ENCODE measurements around the gene LSS. TPM values are rescaled to one million over a fixed set of nuclear protein-coding genes. Genes with fewer than 3 reads are reported as not detected.

The LSS gene
- total and polyA plus RNA-seq, 5 experiments from 2014 or later: 12.3 to 47.6 (median 14.6) TPM

DNA sequence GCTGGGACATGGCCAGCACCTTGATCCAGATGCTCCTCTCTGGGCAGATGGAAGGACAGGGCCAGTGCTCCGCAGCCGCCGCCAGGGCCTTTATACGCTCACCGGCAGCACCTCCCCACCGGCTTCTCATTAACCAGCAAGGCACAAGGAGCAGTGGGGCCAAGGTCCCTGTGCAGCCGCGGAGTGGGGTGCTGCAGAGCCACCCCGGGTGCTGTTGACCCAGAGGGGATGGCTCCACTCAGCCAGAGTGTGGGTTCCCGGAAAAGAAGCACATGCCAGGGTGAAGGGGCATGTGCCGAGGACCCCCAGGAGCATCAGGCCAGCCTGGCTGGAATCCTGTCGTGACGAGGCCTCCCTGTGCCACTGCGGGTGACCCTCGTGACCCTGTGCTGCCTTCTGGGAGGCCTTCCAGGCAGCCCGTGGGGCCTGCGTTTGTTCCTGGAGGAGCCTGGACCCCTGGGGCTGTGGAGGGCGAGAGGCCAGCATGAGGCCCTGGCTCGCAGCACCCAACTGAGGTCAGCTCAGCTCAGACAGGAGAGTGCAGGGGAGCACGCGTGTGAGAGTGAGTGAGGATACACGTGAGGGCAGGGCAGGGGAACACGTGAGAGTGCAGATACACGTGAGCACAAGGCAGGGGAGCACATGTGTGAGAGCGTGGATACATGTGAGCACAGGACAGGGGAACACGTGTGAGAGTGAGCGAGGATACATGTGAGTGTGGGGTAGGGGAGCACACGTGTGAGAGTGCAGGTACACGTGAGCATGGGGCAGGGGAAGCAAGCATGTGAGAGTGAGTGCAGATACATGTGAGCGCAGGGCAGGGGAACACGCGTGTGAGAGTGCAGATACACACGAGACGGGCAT lies 72.8 kb downstream of the LSS start, which contains the start of gene FTCD:
TSS of gene FTCD (minus strand) at position 66 of the 864 bp plus-strand sequence. CDS start at position 10, 56 bp downstream.
- peaks cover 0 to 2% (median 2%) of the 10 kb centered on the region in 4 donors for H3K4me1 Mint-ChIP-seq
- DNase-seq: peak in 1 of 10 donors; percentile 14
- no peak for ATAC-seq
- no peaks in the 10 kb centered on the region for H3K27me3 Mint-ChIP-seq
- no peak within 1 kb of the TSS for H3K4me3 Mint-ChIP-seq
- no peaks in the 10 kb centered on the region for H3K9me3 Mint-ChIP-seq
- H3K27ac Mint-ChIP-seq: peak within 1 kb of the TSS in 3 of 10 donors; percentile 60 to 83 (median 70)
- POLR2A ChIA-PET: no interaction called here
- peaks cover 0 to 2% (median 0%) of the 10 kb centered on the region in 3 donors for H3K36me3 Mint-ChIP-seq

DNA sequence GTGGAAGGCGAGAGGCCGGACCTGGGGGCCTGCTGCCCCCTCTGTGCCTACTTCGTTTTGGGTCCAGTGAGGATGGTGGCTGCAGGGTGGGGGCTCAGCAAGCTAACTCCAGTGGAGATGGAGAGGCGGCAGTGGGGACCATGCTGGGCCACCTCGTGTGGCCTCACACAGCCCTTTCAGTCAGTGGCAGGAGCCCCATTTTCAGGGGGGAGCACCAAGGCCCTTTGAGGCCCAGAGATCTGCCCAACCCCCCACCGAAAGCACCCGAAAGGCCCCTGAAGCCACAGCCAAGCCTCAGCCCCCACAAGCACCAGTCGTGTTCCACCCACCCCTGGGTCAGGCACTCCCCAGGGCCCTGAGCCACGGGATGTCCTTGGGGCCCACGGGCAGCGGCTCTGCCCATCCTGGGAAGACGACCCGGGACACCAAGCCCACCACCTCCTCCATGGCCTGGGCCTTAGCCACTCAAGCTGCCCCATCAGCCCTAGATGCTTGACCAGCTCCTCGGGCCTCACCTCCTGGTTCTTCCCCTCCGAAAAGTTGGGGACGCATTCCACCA lies 73.5 kb downstream of the LSS start:
- H3K4me3 Mint-ChIP-seq: no peak overlapping the region
- H3K27me3 Mint-ChIP-seq: no peaks in the 10 kb centered on the region
- DNase-seq: peak in 1 of 10 donors; percentile 15
- peaks cover 0 to 2% (median 0%) of the 10 kb centered on the region in 3 donors for H3K36me3 Mint-ChIP-seq
- no peaks in the 10 kb centered on the region for H3K9me3 Mint-ChIP-seq
- peaks cover 0 to 2% (median 2%) of the 10 kb centered on the region in 4 donors for H3K4me1 Mint-ChIP-seq
- POLR2A ChIA-PET: no interaction called here
- H3K27ac Mint-ChIP-seq: no peak overlapping the region
- no peak for ATAC-seq

DNA sequence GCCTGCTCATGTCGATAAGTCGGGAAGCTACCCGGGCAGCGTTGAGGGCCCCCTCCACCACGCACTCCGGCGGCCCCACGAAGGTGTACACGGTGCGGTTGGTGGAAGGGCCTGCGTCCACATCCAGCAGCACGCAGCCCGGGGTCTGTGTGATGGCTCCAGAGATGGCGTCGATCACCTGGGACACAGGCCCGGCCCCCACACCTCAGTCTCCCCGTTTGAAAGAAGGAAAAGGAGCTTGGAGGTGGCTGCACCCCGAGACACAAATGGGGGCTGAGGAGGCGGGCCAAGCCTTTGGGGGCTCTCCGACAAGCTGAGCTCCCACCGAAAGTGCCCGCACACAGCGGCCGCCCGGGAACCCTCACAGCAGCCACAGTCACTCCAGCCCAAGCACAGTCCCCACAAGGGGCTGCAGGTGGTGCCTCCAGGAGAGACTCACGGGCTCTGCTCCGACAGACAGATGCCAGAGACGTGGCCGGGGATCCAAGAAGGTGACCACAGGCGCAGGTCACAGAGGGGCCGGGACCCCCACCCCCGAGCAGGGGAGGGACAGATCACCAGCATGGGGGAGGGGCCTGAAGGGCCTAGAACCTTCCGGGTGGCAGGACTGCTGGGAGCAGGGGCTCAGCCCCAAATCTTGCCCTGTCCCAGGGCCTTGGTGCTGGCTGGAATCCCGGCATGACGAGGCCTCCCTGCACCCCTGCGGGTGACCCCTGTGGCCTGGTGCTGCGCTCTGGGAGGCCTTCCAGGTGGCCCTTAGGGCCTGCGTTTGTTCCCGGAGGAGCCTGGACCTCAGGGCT lies 74.2 kb downstream of the LSS start:
- Mint-ChIP-seq H3K4me3 (no peak overlapping the region), H3K4me1 (peaks cover 0 to 2% (median 2%) of the 10 kb centered on the region in 4 donors), H3K9me3 (no peaks in the 10 kb centered on the region), H3K27ac (no peak overlapping the region), H3K36me3 (peaks cover 0 to 2% (median 0%) of the 10 kb centered on the region in 3 donors), H3K27me3 (no peaks in the 10 kb centered on the region)
- POLR2A ChIA-PET: interaction anchor here (0.7 kb wide), 1 partner anchor 63 kb away, joined by 3 read pairs; no protein-coding TSS in a partner anchor
- no peak for DNase-seq
- no peak for ATAC-seq

DNA sequence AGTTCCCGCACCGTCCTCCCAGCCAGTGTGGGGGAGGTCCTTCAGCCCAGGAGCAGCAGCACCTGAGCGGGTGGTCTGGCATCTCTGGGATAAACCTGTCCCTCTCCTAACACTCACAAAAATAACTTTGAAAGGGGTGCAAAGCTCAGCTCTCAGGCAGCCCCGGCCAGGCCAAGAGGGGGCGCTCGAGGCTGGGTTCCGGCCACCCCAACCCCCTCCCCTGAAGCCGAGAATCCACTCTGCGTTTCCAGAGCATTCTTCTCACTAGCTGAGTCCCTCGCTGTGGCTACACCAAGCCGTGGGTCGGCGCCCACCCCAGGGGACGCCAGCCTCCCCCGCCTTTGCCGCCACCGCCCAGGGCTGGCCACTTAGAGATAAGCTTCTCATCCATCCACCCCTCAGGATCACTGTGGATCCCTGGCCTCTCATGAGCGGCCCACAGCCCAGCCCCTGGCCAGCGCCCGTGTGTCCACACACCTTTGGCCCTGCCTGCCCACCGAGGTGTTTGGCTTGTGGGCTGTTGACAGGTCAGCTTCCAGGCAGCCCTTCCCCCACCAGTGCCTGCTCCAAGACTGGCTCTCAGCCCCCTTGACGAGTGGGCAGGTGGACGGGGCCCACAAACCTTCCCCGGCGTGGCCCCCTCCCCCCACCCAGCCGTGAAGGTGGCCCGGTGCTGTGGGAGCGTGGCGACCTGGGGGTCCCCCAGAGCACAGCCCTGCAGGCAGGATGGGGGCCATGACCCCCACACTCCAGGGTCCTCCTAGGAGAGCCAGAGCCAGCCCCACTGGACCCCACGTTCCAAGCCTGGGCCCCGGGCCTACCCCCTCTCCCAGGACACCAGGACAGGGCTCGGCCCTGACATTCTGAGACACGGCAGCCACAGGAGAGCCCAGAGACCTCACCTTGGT lies 75.1 kb downstream of the LSS start:
- ATAC-seq (peak; percentile 65 to 71), DNase-seq (peak in 9 of 10 donors; percentile 19 to 58 (median 44))
- Mint-ChIP-seq H3K36me3 (peaks cover 0 to 2% (median 0%) of the 10 kb centered on the region in 3 donors), H3K4me3 (no peak overlapping the region), H3K27ac (no peak overlapping the region), H3K4me1 (peaks cover 0 to 2% (median 2%) of the 10 kb centered on the region in 4 donors), H3K27me3 (no peaks in the 10 kb centered on the region), H3K9me3 (no peaks in the 10 kb centered on the region)
- POLR2A ChIA-PET: interaction anchor here (0.7 kb wide), 1 partner anchor 63 kb away, joined by 3 read pairs; no protein-coding TSS in a partner anchor

DNA sequence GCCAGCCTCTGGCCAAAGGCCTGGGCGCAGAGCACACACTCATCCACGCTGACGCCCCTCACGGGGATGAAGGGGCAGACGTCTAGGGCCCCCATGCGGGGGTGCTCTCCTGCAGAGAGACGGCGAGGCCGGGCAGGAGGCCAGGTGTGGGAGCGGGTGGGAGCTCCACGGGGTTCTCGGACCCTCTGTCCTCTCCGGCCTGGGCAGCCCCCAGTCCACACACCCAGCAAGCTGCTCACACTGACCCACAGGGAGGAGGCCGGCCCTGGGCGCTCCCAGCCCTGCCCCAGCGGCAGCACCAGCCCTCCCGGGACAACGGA lies 75.7 kb downstream of the LSS start:
- Mint-ChIP-seq H3K4me1 (peaks cover 0 to 2% (median 2%) of the 10 kb centered on the region in 4 donors), H3K27ac (no peak overlapping the region), H3K36me3 (peaks cover 0 to 2% (median 0%) of the 10 kb centered on the region in 3 donors), H3K27me3 (no peaks in the 10 kb centered on the region), H3K9me3 (no peaks in the 10 kb centered on the region), H3K4me3 (no peak overlapping the region)
- ATAC-seq: no peak
- DNase-seq: peak in 1 of 10 donors; percentile 11
- POLR2A ChIA-PET: no interaction called here

DNA sequence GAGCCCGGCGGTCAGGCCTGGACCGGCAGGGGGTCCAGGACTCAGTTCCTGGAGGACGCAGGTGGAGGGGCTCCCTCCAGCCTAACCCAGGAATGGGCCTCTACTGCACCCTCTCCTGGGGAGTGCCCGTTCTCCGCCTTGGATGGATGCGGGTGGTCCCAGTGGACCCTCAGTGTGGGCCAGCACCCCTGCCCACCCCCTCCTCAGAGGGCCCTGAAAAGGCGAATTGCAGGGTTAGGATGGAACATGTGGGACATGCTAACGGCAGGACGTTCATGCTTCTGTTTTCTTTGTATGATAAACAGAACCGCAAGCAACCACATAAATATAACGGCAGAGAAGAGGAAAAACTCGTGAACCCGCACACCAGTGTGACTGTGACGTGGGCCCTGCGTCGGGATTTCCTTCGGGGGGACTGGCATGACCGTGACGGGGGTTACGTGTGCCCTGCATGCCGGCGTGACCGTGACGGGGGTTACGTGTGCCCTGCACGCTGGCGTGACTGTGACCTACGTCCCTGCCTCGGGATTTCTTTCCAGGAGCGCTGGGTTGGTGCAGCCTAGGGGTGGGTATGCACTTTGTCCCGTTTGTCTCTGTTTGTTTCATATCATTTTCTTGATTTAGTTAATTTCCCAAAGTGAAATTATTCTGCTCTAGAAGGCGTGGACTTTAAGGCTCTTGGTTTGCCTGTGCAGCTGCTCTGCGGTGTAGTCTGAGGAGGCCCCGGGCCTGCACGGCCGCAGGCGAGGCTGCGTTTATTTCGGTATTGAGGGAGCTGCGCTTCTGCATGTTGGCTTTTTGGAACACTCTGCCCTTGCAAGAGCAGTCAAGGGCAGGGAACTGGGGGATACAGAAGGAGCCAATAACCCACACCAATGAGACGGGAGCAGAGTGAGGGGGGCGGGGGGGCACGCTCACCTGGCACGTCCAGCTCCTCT lies 76.3 kb downstream of the LSS start:
- Mint-ChIP-seq H3K27ac (no peak overlapping the region), H3K27me3 (no peaks in the 10 kb centered on the region), H3K9me3 (no peaks in the 10 kb centered on the region), H3K4me1 (peaks cover 0 to 2% (median 2%) of the 10 kb centered on the region in 4 donors), H3K4me3 (peak overlapping the region in 1 of 10 donors; percentile 14), H3K36me3 (no peaks in the 10 kb centered on the region)
- no peak for ATAC-seq
- peak in 1 of 10 donors; percentile 1 for DNase-seq
- POLR2A ChIA-PET: no interaction called here

DNA sequence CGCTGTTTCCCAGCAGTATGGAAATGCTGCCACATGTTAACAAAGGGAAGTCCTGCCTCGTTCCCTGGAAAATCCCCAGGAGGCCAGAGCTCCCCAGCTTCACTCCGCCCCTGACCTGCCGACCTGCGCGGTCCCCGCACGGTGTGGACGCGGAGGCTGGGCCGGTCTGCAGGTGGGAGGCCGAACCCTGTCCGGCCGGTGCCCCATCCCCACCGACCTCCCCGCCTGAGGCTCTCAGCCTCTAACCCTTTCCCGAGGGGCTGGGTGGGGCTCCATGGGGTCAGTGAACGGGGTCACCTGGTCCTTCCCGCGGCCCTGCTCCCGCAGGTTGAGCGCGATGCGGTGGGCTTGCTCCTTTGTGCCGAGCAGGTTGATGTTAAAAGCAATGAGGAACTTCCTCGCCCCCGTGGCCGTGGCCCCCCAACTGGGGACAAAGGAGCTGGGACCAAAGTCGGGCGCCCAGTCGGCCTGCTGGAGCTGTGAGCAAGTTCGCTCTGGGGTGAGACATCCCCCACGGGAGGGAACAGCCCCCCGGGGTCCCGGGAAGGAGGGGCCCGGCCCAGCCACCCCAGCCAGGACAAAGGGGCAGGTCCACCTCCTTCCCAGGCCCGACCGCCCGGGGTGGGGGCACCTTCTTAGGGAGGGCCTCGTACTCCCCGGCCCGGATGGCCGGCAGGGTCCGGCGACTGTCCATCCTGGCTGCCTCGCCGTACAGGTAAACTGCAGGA lies 77.1 kb downstream of the LSS start:
- ATAC-seq: no peak
- no peaks in the 10 kb centered on the region for H3K27me3 Mint-ChIP-seq
- POLR2A ChIA-PET: no interaction called here
- peaks cover 0 to 2% (median 2%) of the 10 kb centered on the region in 4 donors for H3K4me1 Mint-ChIP-seq
- H3K4me3 Mint-ChIP-seq: no peak overlapping the region
- no peak for DNase-seq
- no peak overlapping the region for H3K27ac Mint-ChIP-seq
- H3K9me3 Mint-ChIP-seq: no peaks in the 10 kb centered on the region
- H3K36me3 Mint-ChIP-seq: no peaks in the 10 kb centered on the region

DNA sequence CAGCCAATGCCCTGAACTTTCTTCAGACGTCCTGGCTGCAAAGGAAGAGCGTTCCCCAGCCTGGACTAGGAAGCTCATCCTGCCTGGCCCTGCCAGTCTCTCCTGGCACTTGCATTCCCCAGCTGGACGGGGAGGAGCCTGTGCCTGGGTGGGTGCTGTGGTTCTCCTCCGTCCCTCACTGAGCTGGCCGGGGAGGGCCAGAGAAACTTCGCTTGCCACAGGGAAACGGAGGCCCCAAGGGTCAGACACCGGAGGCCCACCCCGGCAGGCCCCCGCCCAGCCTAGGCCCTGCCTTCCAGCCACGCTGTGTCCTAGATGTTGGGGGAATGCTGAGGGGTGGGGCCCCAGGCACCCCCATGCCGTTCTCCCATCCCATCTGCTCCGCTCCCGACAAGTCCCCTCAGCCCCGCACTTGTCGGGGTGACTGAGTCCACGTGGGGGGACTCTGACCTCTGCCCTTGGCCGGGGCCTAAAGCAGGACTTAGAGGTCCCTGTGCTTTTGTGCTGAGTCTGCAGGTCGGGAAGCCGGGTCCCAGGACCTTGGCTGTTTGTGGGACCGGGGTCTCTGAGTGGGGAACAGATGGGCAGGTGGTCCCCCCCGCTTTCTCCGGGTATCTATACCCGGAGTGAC lies 78.0 kb downstream of the LSS start:
- ATAC-seq (no peak), DNase-seq (peak in 1 of 10 donors; percentile 61)
- Mint-ChIP-seq H3K36me3 (no peaks in the 10 kb centered on the region), H3K9me3 (no peaks in the 10 kb centered on the region), H3K27me3 (no peaks in the 10 kb centered on the region), H3K27ac (no peak overlapping the region), H3K4me3 (no peak overlapping the region), H3K4me1 (peaks cover 0 to 2% (median 2%) of the 10 kb centered on the region in 4 donors)
- POLR2A ChIA-PET: no interaction called here

DNA sequence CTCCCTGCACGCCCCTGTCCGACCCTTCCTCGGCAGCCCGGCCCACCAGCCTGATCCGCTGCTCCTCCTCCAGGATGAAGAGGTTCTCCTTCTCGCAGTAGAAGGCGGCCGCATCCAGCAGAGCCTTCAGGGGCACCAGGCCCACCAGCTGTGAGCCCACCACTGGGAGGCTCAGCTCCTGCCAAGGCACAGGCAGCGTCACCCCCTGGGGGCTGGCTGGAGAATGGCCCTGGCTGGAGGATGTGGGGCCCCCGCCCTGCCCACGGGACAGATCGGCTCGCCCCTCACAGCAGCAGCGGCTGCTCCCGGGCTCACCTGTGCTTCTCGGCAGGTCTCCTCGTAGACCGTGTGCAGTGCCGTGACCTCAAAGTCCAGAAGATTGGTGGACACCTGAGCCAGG lies 78.5 kb downstream of the LSS start:
- POLR2A ChIA-PET: no interaction called here
- Mint-ChIP-seq H3K4me3 (no peak overlapping the region), H3K4me1 (peaks cover 0 to 2% (median 2%) of the 10 kb centered on the region in 4 donors), H3K27ac (no peak overlapping the region), H3K9me3 (no peaks in the 10 kb centered on the region), H3K27me3 (no peaks in the 10 kb centered on the region), H3K36me3 (no peaks in the 10 kb centered on the region)
- DNase-seq (peak in 1 of 10 donors; percentile 52), ATAC-seq (no peak)

DNA sequence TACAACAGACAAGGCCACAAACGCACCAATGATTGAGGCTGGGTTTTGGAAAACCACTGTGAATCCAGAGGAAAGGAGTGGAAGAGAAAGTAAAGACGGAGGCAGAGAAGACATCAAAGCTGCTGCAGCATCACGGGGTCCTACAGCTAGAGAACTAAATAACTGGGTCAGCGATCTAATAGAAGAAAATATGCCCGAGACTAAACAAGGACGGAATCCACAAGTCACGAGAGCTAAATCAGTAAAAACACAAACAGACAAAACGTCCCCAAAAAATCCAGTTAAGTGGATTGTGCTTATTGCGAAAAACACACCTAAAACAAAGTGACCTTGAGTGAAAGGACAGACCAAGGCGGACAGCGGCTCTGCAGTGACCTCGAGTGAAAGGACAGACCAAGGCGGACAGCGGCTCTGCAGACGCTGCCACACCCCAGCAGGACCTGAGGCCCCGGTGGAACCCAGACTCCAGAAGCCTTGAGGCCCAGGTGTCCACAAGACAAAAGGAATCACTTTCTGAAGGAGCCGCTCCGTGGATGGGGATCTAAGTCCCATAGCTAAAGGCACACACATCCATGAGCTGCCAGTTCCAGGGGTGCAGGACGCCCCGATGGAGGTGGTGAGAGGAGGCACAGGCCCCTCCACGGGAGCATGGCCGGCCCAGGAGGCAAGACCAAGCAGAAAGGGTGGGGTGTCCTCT lies 79.2 kb downstream of the LSS start:
- Mint-ChIP-seq H3K27me3 (no peaks in the 10 kb centered on the region), H3K27ac (peak overlapping the region in 1 of 10 donors; percentile 21), H3K36me3 (no peaks in the 10 kb centered on the region), H3K4me3 (no peak overlapping the region), H3K4me1 (peaks cover 0 to 6% (median 3%) of the 10 kb centered on the region in 4 donors), H3K9me3 (no peaks in the 10 kb centered on the region)
- POLR2A ChIA-PET: no interaction called here
- ATAC-seq: no peak
- DNase-seq: peak in 1 of 10 donors; percentile 47
